Measurements from ENCODE around the gene SYTL3. TPM values are rescaled to one million over a fixed set of nuclear protein-coding genes. Genes with fewer than 3 reads are reported as not detected.

Gene SYTL3
- total RNA-seq, 4 donors from 2014 or later = 4.8 to 10.1 (median 7.6) TPM

GRCh38 chr6:158780988-158781691 lies 131.3 kb downstream of the SYTL3 start:
- TF ChIP-seq CTCF (IDR thresholded peaks at IDR 0.05) (no peak), POLR2AphosphoS5 (IDR thresholded peaks at IDR 0.05) (peak in 1 of 2 donors; percentile 12)
- Histone ChIP-seq H3K4me3 (no peak overlapping the region), H3K27ac (replicated peaks in 1 of 4) (no peak overlapping the region), H3K36me3 (peaks cover 69 to 100% (median 89%) of the 10 kb centered on the region in 4 donors), H3K27me3 (no peaks in the 10 kb centered on the region), H3K9me3 (no peaks in the 10 kb centered on the region), H3K4me1 (peaks cover 0 to 9% (median 3%) of the 10 kb centered on the region in 4 donors)
- DNase-seq (ENCODE audit: extremely low spot score) = no peak
- intact Hi-C loops (cut with DNase I) = no loop called here
- WGBS = 82% methylated on average over 11 of the region's 11 CpGs

GRCh38 chr6:158781692-158782373 lies 132.0 kb downstream of the SYTL3 start:
- Histone ChIP-seq H3K4me1 (peaks cover 0 to 9% (median 3%) of the 10 kb centered on the region in 4 donors), H3K27ac (replicated peaks in 1 of 4) (no peak overlapping the region), H3K36me3 (peaks cover 71 to 100% (median 90%) of the 10 kb centered on the region in 4 donors), H3K4me3 (no peak overlapping the region), H3K27me3 (no peaks in the 10 kb centered on the region), H3K9me3 (no peaks in the 10 kb centered on the region)
- no peak for DNase-seq (ENCODE audit: extremely low spot score)
- intact Hi-C loops (cut with DNase I) = no loop called here
- WGBS = 90% methylated on average over 19 of the region's 19 CpGs
- no peak for TF ChIP-seq EP300 (IDR thresholded peaks at IDR 0.05)
- no peak for TF ChIP-seq POLR2A (IDR thresholded peaks at IDR 0.05; ENCODE audit: low read depth)
- TF ChIP-seq POLR2AphosphoS5 (IDR thresholded peaks at IDR 0.05) = no peak
- TF ChIP-seq CTCF (IDR thresholded peaks at IDR 0.05) = no peak

- peaks cover 75 to 100% (median 91%) of the 10 kb centered on the region in 4 donors for H3K36me3 ChIP-seq
- H3K4me3 ChIP-seq = no peak overlapping the region
- no peaks in the 10 kb centered on the region for H3K27me3 ChIP-seq
- no peak for TF ChIP-seq POLR2A (IDR thresholded peaks at IDR 0.05; ENCODE audit: low read depth)
- no peak for TF ChIP-seq CTCF (IDR thresholded peaks at IDR 0.05)
- TF ChIP-seq EP300 (IDR thresholded peaks at IDR 0.05) = no peak
- no peak for TF ChIP-seq POLR2AphosphoS5 (IDR thresholded peaks at IDR 0.05)
- no peak for DNase-seq (ENCODE audit: extremely low spot score)
- H3K9me3 ChIP-seq = no peaks in the 10 kb centered on the region
- intact Hi-C loops (cut with DNase I) = no loop called here
- no peak overlapping the region for H3K27ac ChIP-seq (replicated peaks in 1 of 4)
- H3K4me1 ChIP-seq = peaks cover 0 to 9% (median 2%) of the 10 kb centered on the region in 4 donors
- WGBS = 90% methylated on average over 10 of the region's 11 CpGs
These were observed 132.7 kb downstream of the SYTL3 start for GRCh38 chr6:158782432-158783166.

GRCh38 chr6:158783167-158783450 lies 133.3 kb downstream of the SYTL3 start:
- Histone ChIP-seq H3K36me3 (peaks cover 78 to 100% (median 91%) of the 10 kb centered on the region in 4 donors), H3K27me3 (no peaks in the 10 kb centered on the region), H3K4me3 (no peak overlapping the region), H3K9me3 (no peaks in the 10 kb centered on the region), H3K4me1 (peaks cover 0 to 3% (median under 1%) of the 10 kb centered on the region in 4 donors), H3K27ac (replicated peaks in 1 of 4) (no peak overlapping the region)
- 100% methylated on average over 1 of the region's 4 CpGs for WGBS
- intact Hi-C loops (cut with DNase I) = no loop called here
- no peak for DNase-seq (ENCODE audit: extremely low spot score)
- no peak for TF ChIP-seq POLR2AphosphoS5 (IDR thresholded peaks at IDR 0.05)

GRCh38 chr6:158783851-158784250 lies 134.0 kb downstream of the SYTL3 start:
- WGBS = 94% methylated on average over 5 of the region's 5 CpGs
- TF ChIP-seq POLR2A (IDR thresholded peaks at IDR 0.05; ENCODE audit: low read depth) (no peak), CTCF (IDR thresholded peaks at IDR 0.05) (no peak), POLR2AphosphoS5 (IDR thresholded peaks at IDR 0.05) (no peak)
- no peak for DNase-seq (ENCODE audit: extremely low spot score)
- no peaks in the 10 kb centered on the region for H3K27me3 ChIP-seq
- peaks cover 80 to 100% (median 93%) of the 10 kb centered on the region in 4 donors for H3K36me3 ChIP-seq
- H3K27ac ChIP-seq (replicated peaks in 1 of 4) = no peak overlapping the region
- H3K4me3 ChIP-seq = no peak overlapping the region
- no peaks in the 10 kb centered on the region for H3K9me3 ChIP-seq
- intact Hi-C loops (cut with DNase I) = no loop called here
- H3K4me1 ChIP-seq = no peaks in the 10 kb centered on the region
